ENCODE data around the gene RCE1. TPM values are rescaled to one million over a fixed set of nuclear protein-coding genes. Genes with fewer than 3 reads are reported as not detected.

RCE1 gene
- total and polyA plus RNA-seq, 9 donors: 9.9 to 17.3 (median 13.7) TPM

- no peak for DNase-seq
- WGBS (ENCODE audit: insufficient coverage): 40% methylated on average over 22 of the region's 27 CpGs
- peaks cover 40% of the 10 kb centered on the region for H3K4me1 ChIP-seq (ENCODE audit: control insufficient read depth, insufficient read depth, low read length)
- H3K4me3 ChIP-seq (ENCODE audit: low read length): no peak overlapping the region
- no peaks in the 10 kb centered on the region for H3K9me3 ChIP-seq (replicated peaks; ENCODE audit: control insufficient read depth, low read depth, low read length)
- no peaks in the 10 kb centered on the region for H3K27me3 ChIP-seq (ENCODE audit: control insufficient read depth, insufficient read depth, low read length)
- peaks cover 16% of the 10 kb centered on the region for H3K36me3 ChIP-seq (ENCODE audit: control insufficient read depth, insufficient read depth, low read length)
- H3K27ac ChIP-seq (ENCODE audit: low read length): no peak overlapping the region
Measured at GRCh38 chr11:66868726-66869566, 25.7 kb downstream of the RCE1 start.

GRCh38 chr11:66869567-66869870 lies 26.3 kb downstream of the RCE1 start:
- Histone ChIP-seq H3K4me1 (ENCODE audit: control insufficient read depth, insufficient read depth, low read length) (peaks cover 34% of the 10 kb centered on the region), H3K27ac (ENCODE audit: low read length) (no peak overlapping the region), H3K9me3 (replicated peaks; ENCODE audit: control insufficient read depth, low read depth, low read length) (no peaks in the 10 kb centered on the region), H3K36me3 (ENCODE audit: control insufficient read depth, insufficient read depth, low read length) (peaks cover 16% of the 10 kb centered on the region), H3K4me3 (ENCODE audit: low read length) (no peak overlapping the region), H3K27me3 (ENCODE audit: control insufficient read depth, insufficient read depth, low read length) (no peaks in the 10 kb centered on the region)
- WGBS (ENCODE audit: insufficient coverage): 100% methylated on average over 1 of the region's 9 CpGs
- DNase-seq: no peak

GRCh38 chr11:66870131-66870530 lies 26.9 kb downstream of the RCE1 start:
- WGBS (ENCODE audit: insufficient coverage): 94% methylated on average over 8 of the region's 16 CpGs

DNA sequence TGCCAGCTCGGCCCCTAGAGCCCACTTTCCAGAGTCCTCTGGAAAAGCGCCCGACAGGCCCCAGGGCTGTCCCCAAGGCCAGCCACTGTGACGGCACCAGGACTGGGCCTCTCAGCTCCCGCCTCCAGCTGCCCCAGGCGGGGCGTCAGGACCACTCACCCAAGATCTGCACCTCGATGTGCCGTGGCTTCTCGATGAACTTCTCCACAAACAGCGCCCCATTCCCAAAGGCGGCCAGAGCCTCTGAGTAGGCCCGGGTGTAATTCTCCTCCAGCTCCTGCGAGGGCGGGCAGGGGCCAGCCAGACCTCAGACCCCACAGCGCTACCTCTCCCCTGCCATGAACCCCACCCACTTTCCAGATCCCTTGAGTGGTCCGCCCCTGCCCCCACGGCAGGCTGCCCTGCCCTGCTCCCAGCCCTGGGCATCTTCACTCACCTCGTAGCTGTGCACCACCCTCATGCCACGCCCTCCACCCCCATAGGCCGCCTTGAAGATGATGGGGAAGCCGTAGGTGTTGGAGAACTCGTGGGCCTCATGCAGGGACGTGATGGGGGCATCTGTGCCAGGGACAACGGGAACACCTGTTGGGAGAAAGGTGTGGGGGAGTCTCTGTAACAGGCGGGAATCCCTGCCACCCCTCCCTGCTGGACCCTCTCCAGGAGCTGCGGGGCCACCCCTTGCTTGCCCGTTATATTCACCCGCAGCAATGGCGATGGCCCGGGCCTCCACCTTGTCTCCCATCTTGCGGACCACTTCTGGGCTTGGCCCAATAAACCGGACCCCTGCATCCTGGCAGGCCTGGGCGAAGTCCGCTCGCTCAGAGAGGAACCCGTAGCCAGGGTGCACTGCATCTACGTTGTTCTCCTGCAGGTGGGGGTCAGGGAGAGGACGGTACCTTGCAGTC lies 27.6 kb downstream of the RCE1 start:
- H3K27ac ChIP-seq (ENCODE audit: low read length): no peak overlapping the region
- no peak for DNase-seq
- H3K36me3 ChIP-seq (ENCODE audit: control insufficient read depth, insufficient read depth, low read length): peaks cover 16% of the 10 kb centered on the region
- H3K9me3 ChIP-seq (replicated peaks; ENCODE audit: control insufficient read depth, low read depth, low read length): no peaks in the 10 kb centered on the region
- H3K4me1 ChIP-seq (ENCODE audit: control insufficient read depth, insufficient read depth, low read length): peaks cover 22% of the 10 kb centered on the region
- H3K4me3 ChIP-seq (ENCODE audit: low read length): no peak overlapping the region
- 91% methylated on average over 24 of the region's 39 CpGs for WGBS (ENCODE audit: insufficient coverage)
- no peaks in the 10 kb centered on the region for H3K27me3 ChIP-seq (ENCODE audit: control insufficient read depth, insufficient read depth, low read length)

More at GRCh38 chr11:66870131-66870530, 26.9 kb downstream of the RCE1 start:
- H3K27ac ChIP-seq (ENCODE audit: low read length): no peak overlapping the region
- peaks cover 29% of the 10 kb centered on the region for H3K4me1 ChIP-seq (ENCODE audit: control insufficient read depth, insufficient read depth, low read length)
- no peak overlapping the region for H3K4me3 ChIP-seq (ENCODE audit: low read length)
- no peaks in the 10 kb centered on the region for H3K27me3 ChIP-seq (ENCODE audit: control insufficient read depth, insufficient read depth, low read length)
- peaks cover 16% of the 10 kb centered on the region for H3K36me3 ChIP-seq (ENCODE audit: control insufficient read depth, insufficient read depth, low read length)
- no peak for DNase-seq
- H3K9me3 ChIP-seq (replicated peaks; ENCODE audit: control insufficient read depth, low read depth, low read length): no peaks in the 10 kb centered on the region

DNA sequence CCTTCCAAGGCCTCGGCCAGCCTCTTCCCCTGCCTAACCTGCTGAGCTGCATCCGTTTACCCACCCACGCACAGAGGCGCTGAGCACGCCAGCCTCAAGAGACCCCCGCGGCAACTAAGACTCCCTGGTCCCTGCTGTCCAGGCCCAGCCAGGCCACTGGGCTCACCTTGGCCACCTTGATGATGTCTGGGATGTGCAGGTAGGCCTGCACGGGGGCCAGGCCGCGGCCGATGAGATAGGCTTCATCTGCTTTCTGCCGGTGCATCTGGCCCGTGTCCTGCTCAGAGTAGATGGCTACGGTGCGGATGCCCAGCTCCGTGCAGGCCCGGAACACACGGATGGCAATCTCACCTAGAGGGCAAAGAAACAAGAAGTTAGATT lies 28.3 kb downstream of the RCE1 start:
- H3K27me3 ChIP-seq (ENCODE audit: control insufficient read depth, insufficient read depth, low read length): no peaks in the 10 kb centered on the region
- peaks cover 16% of the 10 kb centered on the region for H3K36me3 ChIP-seq (ENCODE audit: control insufficient read depth, insufficient read depth, low read length)
- WGBS (ENCODE audit: insufficient coverage): 92% methylated on average over 17 of the region's 18 CpGs
- no peak overlapping the region for H3K27ac ChIP-seq (ENCODE audit: low read length)
- no peak for DNase-seq
- no peak overlapping the region for H3K4me3 ChIP-seq (ENCODE audit: low read length)
- peaks cover 20% of the 10 kb centered on the region for H3K4me1 ChIP-seq (ENCODE audit: control insufficient read depth, insufficient read depth, low read length)
- H3K9me3 ChIP-seq (replicated peaks; ENCODE audit: control insufficient read depth, low read depth, low read length): no peaks in the 10 kb centered on the region

DNA sequence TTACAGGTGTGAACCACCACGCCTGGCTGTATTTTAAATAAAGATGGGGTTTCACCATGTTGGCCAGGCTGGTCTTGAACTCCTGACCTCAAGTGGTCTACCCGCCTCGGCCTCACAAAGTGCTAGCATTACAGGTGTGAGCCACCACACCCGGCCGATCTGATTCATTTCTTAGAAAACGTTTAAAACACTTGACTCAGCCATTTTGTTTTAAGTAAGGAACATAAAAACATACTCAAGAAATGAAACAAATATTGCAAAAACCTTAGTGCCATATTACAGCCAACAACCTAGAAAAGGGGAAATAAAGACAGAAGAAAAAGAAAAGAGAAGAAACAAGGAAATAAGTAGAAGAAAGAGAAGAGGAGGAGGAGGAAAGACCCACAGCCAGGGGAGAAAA lies 31.0 kb downstream of the RCE1 start:
- Histone ChIP-seq H3K27me3 (ENCODE audit: control insufficient read depth, insufficient read depth, low read length) (no peaks in the 10 kb centered on the region), H3K9me3 (replicated peaks; ENCODE audit: control insufficient read depth, low read depth, low read length) (no peaks in the 10 kb centered on the region), H3K4me3 (ENCODE audit: low read length) (no peak overlapping the region), H3K27ac (ENCODE audit: low read length) (no peak overlapping the region), H3K36me3 (ENCODE audit: control insufficient read depth, insufficient read depth, low read length) (peaks cover 16% of the 10 kb centered on the region), H3K4me1 (ENCODE audit: control insufficient read depth, insufficient read depth, low read length) (peaks cover 27% of the 10 kb centered on the region)
- 100% methylated on average over 1 of the region's 6 CpGs for WGBS (ENCODE audit: insufficient coverage)
- no peak for DNase-seq

GRCh38 chr11:66875378-66875777 lies 32.1 kb downstream of the RCE1 start:
- peaks cover 39% of the 10 kb centered on the region for H3K4me1 ChIP-seq (ENCODE audit: control insufficient read depth, insufficient read depth, low read length)
- DNase-seq: no peak
- H3K4me3 ChIP-seq (ENCODE audit: low read length): no peak overlapping the region
- H3K27me3 ChIP-seq (ENCODE audit: control insufficient read depth, insufficient read depth, low read length): no peaks in the 10 kb centered on the region
- WGBS (ENCODE audit: insufficient coverage): 74% methylated on average over 11 of the region's 13 CpGs
- no peak overlapping the region for H3K27ac ChIP-seq (ENCODE audit: low read length)
- peaks cover 13% of the 10 kb centered on the region for H3K36me3 ChIP-seq (ENCODE audit: control insufficient read depth, insufficient read depth, low read length)
- no peaks in the 10 kb centered on the region for H3K9me3 ChIP-seq (replicated peaks; ENCODE audit: control insufficient read depth, low read depth, low read length)

DNA sequence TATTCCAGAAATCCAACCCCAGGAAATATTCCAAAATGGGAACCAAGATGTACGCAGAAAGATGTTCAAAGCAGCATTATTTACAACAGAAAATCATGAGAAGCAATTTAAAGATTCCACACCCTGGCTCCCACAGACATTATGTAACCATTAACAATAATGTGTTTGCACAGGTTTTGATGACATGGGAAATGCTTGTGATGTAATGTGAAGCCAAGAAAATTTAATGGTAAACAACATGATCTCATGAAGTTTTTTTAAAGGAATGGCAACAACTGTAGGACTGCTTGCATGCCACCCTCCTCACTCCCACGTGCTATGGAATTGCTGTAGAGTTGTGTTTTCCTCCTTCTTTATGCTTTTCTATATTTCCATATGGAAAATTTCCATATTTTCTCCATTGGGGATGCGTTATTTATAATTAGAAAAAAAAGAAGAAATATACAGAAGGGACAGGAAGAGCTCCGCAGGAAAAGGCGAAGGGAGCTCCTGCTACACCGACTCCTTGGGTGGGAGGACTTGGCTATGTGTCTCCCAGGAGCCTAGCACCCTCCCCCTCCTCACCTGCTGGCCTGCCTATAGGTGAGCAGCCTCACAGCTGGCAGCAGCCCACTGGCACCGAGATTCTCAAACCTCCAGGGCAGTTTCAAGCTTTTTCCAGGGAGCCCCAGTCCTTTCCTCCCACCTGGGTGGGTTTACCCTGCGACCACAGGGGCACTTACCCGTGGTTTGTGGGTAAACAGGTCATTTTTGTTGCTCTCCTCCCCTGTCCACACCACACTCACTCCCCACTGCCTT lies 34.5 kb downstream of the RCE1 start:
- DNase-seq: no peak
- no peaks in the 10 kb centered on the region for H3K9me3 ChIP-seq (replicated peaks; ENCODE audit: control insufficient read depth, low read depth, low read length)
- no peaks in the 10 kb centered on the region for H3K36me3 ChIP-seq (ENCODE audit: control insufficient read depth, insufficient read depth, low read length)
- H3K4me3 ChIP-seq (ENCODE audit: low read length): no peak overlapping the region
- no peak overlapping the region for H3K27ac ChIP-seq (ENCODE audit: low read length)
- no peaks in the 10 kb centered on the region for H3K27me3 ChIP-seq (ENCODE audit: control insufficient read depth, insufficient read depth, low read length)
- peaks cover 63% of the 10 kb centered on the region for H3K4me1 ChIP-seq (ENCODE audit: control insufficient read depth, insufficient read depth, low read length)
- 74% methylated on average over 4 of the region's 9 CpGs for WGBS (ENCODE audit: insufficient coverage)

DNA sequence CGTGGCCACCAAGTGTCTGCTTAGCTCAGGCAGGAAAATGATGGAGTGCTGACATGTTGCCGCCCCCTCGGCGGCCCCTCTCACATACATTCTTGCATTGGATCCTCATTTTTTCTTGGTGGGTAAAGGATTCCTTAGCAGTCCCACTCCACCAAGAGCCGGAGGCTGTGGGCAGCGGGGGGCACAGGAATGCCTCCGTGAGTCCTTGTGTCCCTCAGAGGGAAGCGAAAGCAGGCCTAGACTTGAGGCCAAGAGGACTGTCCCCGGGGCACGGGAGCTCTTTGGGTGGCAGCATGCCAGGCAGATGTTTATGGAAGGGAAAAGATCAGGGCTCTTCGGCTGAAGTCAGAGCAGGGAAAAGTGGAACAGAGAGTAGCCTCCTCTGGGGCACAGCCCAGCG lies 35.2 kb downstream of the RCE1 start:
- Histone ChIP-seq H3K27ac (ENCODE audit: low read length) (no peak overlapping the region), H3K36me3 (ENCODE audit: control insufficient read depth, insufficient read depth, low read length) (no peaks in the 10 kb centered on the region), H3K9me3 (replicated peaks; ENCODE audit: control insufficient read depth, low read depth, low read length) (no peaks in the 10 kb centered on the region), H3K4me3 (ENCODE audit: low read length) (no peak overlapping the region), H3K27me3 (ENCODE audit: control insufficient read depth, insufficient read depth, low read length) (no peaks in the 10 kb centered on the region), H3K4me1 (ENCODE audit: control insufficient read depth, insufficient read depth, low read length) (peaks cover 70% of the 10 kb centered on the region)
- WGBS (ENCODE audit: insufficient coverage): 55% methylated on average over 7 of the region's 12 CpGs
- no peak for DNase-seq

GRCh38 chr11:66879000-66879399 lies 35.8 kb downstream of the RCE1 start:
- WGBS (ENCODE audit: insufficient coverage): 79% methylated on average over 5 of the region's 7 CpGs
- no peak overlapping the region for H3K4me3 ChIP-seq (ENCODE audit: low read length)
- no peak for DNase-seq
- H3K27me3 ChIP-seq (ENCODE audit: control insufficient read depth, insufficient read depth, low read length): no peaks in the 10 kb centered on the region
- no peaks in the 10 kb centered on the region for H3K9me3 ChIP-seq (replicated peaks; ENCODE audit: control insufficient read depth, low read depth, low read length)
- no peak overlapping the region for H3K27ac ChIP-seq (ENCODE audit: low read length)
- H3K36me3 ChIP-seq (ENCODE audit: control insufficient read depth, insufficient read depth, low read length): no peaks in the 10 kb centered on the region
- peaks cover 72% of the 10 kb centered on the region for H3K4me1 ChIP-seq (ENCODE audit: control insufficient read depth, insufficient read depth, low read length)
